Right lobe of liver (tissue), 4 donors: ENCODE data around the gene HS3ST1.

Experiments used
- POLR2A ChIP-seq: fragments of 450-650 bp; IDR thresholded peaks from one replicate; pipeline ENCODE4 v1.6.1; 2017; ENCODE audit warnings: antibody characterized with exemption, mild to moderate bottlenecking
- TF ChIP-seq, protein P1 (sequence below), 4 donors: fragments of 200-600 bp in 3 of 4; fragments of 450-650 bp in 1 of 4; IDR thresholded peaks; one replicate each; pipeline versions ENCODE4 v1.5.1 to v1.8.0; 2016 to 2022; ENCODE audit warnings: antibody characterized with exemption in 4 of 4, mild to moderate bottlenecking in 2 of 4
- donor health status: DM: no; HTN: no; CAD: no.
- donor health status: DM: no; HTN: no; CAD: no.
- donor health status: DM: no; HTN: yes; CAD: no.

- TF ChIP-seq, protein P1, sequence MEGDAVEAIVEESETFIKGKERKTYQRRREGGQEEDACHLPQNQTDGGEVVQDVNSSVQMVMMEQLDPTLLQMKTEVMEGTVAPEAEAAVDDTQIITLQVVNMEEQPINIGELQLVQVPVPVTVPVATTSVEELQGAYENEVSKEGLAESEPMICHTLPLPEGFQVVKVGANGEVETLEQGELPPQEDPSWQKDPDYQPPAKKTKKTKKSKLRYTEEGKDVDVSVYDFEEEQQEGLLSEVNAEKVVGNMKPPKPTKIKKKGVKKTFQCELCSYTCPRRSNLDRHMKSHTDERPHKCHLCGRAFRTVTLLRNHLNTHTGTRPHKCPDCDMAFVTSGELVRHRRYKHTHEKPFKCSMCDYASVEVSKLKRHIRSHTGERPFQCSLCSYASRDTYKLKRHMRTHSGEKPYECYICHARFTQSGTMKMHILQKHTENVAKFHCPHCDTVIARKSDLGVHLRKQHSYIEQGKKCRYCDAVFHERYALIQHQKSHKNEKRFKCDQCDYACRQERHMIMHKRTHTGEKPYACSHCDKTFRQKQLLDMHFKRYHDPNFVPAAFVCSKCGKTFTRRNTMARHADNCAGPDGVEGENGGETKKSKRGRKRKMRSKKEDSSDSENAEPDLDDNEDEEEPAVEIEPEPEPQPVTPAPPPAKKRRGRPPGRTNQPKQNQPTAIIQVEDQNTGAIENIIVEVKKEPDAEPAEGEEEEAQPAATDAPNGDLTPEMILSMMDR (IDR thresholded peaks at IDR 0.05), result no peak
- no peak for TF ChIP-seq POLR2A
Observed at GRCh38 chr4:11455201-11455835, 26.6 kb upstream of the HS3ST1 start.
